DND-41 (cell line): ENCODE data around the gene ADRB1.

Source experiments
- ATAC-seq: fragments of 200-7000 bp; cut with Tn5 transposase; 3 replicates; pipeline ENCODE4 v1.9.1; 2021; ENCODE audit warnings: low read depth; ENCODE audit not compliant: insufficient read depth
- DNase-seq: peaks from one replicate; pipeline ENCODE4 v3.0.0-alpha.2; 2020
- H2AFZ ChIP-seq: 2 replicates; pipeline ENCODE4 v1.6.0; 2012; ENCODE audit warnings: low read depth, low read length
- H3K27ac ChIP-seq: 2 replicates; pipeline ENCODE4 v1.5.1; 2012; ENCODE audit warnings: low read length, inconsistent platforms
- H3K27me3 ChIP-seq: fragments of 200-600 bp; sonication (generic); 2 replicates; pipeline ENCODE4 v1.6.0; 2012; ENCODE audit warnings: low read length, mild to moderate bottlenecking, inconsistent platforms; ENCODE audit not compliant: insufficient read depth, poor library complexity
- H3K36me3 ChIP-seq: 2 replicates; pipeline ENCODE4 v1.5.1; 2012; ENCODE audit warnings: low read length, inconsistent platforms; ENCODE audit not compliant: insufficient read depth
- H3K4me1 ChIP-seq: 2 replicates; pipeline ENCODE4 v1.5.1; 2012; ENCODE audit warnings: mild to moderate bottlenecking, low read length; ENCODE audit not compliant: insufficient read depth
- H3K4me2 ChIP-seq: 2 replicates; pipeline ENCODE4 v1.6.0; 2012; ENCODE audit warnings: mild to moderate bottlenecking, moderate library complexity, low read length, inconsistent platforms; ENCODE audit not compliant: insufficient read depth
- H3K4me3 ChIP-seq, 2 experiments: fragments of 200-600 bp in 1 of 2; shearing (Covaris generic) in 1 of 2; 2 replicates each; pipeline ENCODE4 v1.5.1; 2012 to 2016; ENCODE audit warnings: inconsistent platforms in 2 of 2, low read length in 2 of 2, mild to moderate bottlenecking in 2 of 2, low read depth in 1 of 2, moderate library complexity in 1 of 2
- H3K79me2 ChIP-seq: 2 replicates; pipeline ENCODE4 v1.6.0; 2012; ENCODE audit warnings: low read length, inconsistent platforms; ENCODE audit not compliant: insufficient read depth
- H3K9ac ChIP-seq: 2 replicates; pipeline ENCODE4 v1.6.0; 2012; ENCODE audit warnings: low read depth, mild to moderate bottlenecking, inconsistent platforms, low read length, moderate library complexity
- H3K9me3 ChIP-seq: 2 replicates; pipeline ENCODE4 v1.5.1; 2012; ENCODE audit warnings: low read length, moderate library complexity, mild to moderate bottlenecking, inconsistent platforms; ENCODE audit not compliant: insufficient read depth, severe bottlenecking
- H4K20me1 ChIP-seq: 2 replicates; pipeline ENCODE4 v1.6.0; 2012; ENCODE audit warnings: low read length; ENCODE audit not compliant: insufficient read depth
- CTCF ChIP-seq: IDR thresholded peaks from 2 replicates; pipeline ENCODE4 v1.5.1; 2012; ENCODE audit warnings: borderline replicate concordance, low read length, moderate library complexity, mild to moderate bottlenecking; ENCODE audit not compliant: poor library complexity, severe bottlenecking; ENCODE audit errors: extremely low read depth
- EZH2 ChIP-seq: IDR thresholded peaks from 3 replicates; pipeline ENCODE4 v1.6.1; 2012; ENCODE audit warnings: borderline replicate concordance, low read depth, mild to moderate bottlenecking, moderate library complexity, low read length, inconsistent platforms; ENCODE audit not compliant: severe bottlenecking

The ADRB1 gene

GRCh38 chr10:114027041-114027394, 16.6 kb upstream of the ADRB1 start:
- Histone ChIP-seq H3K36me3 (no peaks in the 10 kb centered on the region), H3K4me2 (no peak overlapping the region), H4K20me1 (no peaks in the 10 kb centered on the region), H3K9ac (no peak overlapping the region), H3K4me1 (peaks cover 24% of the 10 kb centered on the region), H3K79me2 (no peaks in the 10 kb centered on the region), H3K27ac (no peak overlapping the region), H2AFZ (no peak overlapping the region), H3K4me3 (no peak overlapping the region), H3K27me3 (no peaks in the 10 kb centered on the region), H3K9me3 (no peaks in the 10 kb centered on the region)
- TF ChIP-seq CTCF (no peak), EZH2 (no peak)
- DNase-seq, result no peak
- no peak for ATAC-seq

DNA sequence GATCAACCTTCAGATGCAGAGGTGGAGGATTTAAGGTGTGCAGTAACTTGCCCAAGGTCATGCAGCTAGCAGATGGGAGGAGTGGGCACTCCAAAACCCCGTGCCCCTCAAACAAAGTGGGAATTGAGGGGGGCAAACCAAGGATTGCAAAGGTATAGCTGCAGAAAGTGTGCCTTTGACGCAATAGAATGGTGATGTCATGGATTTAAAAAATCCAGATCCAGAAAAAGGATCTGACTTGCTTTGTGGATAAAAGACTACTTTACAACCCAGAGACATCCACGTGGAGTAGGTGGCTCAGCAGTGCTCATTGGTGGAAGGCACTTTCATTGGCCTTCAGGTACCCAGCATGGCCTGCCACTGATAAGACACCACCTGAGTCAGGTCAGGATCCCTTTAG, 15.7 kb upstream of the ADRB1 start:
- Histone ChIP-seq H2AFZ (no peak overlapping the region), H4K20me1 (no peaks in the 10 kb centered on the region), H3K36me3 (no peaks in the 10 kb centered on the region), H3K4me3 (no peak overlapping the region), H3K4me2 (no peak overlapping the region), H3K79me2 (no peaks in the 10 kb centered on the region), H3K9ac (no peak overlapping the region), H3K9me3 (no peaks in the 10 kb centered on the region), H3K4me1 (peaks cover 24% of the 10 kb centered on the region), H3K27me3 (no peaks in the 10 kb centered on the region), H3K27ac (no peak overlapping the region)
- DNase-seq, result no peak
- ATAC-seq, result no peak
- no peak for TF ChIP-seq EZH2
- TF ChIP-seq CTCF, result no peak

DNA sequence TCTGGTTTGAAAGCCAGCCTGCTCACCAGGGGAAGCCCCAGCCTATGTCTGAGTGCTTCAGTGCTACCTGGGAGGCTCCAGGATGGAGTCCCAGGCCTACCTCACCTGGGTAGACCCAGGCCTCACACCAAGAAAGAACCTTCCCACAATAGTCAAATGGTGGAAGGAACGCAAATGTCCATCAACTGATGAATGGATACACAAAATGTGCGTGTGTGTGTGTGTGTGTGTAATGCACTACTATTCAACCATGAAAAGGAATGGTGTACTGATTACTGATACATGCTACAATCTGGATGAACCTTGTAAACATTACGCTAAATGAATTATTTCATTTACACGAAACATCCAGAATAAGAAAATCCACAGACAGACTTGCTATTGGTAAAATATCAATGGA, 15.2 kb upstream of the ADRB1 start:
- Histone ChIP-seq H3K27me3 (no peaks in the 10 kb centered on the region), H3K9ac (no peak overlapping the region), H3K9me3 (no peaks in the 10 kb centered on the region), H3K4me1 (peaks cover 24% of the 10 kb centered on the region), H3K4me2 (no peak overlapping the region), H3K27ac (no peak overlapping the region), H4K20me1 (no peaks in the 10 kb centered on the region), H2AFZ (no peak overlapping the region), H3K4me3 (no peak overlapping the region), H3K79me2 (no peaks in the 10 kb centered on the region), H3K36me3 (no peaks in the 10 kb centered on the region)
- no peak for TF ChIP-seq CTCF
- DNase-seq, result no peak
- no peak for ATAC-seq

DNA sequence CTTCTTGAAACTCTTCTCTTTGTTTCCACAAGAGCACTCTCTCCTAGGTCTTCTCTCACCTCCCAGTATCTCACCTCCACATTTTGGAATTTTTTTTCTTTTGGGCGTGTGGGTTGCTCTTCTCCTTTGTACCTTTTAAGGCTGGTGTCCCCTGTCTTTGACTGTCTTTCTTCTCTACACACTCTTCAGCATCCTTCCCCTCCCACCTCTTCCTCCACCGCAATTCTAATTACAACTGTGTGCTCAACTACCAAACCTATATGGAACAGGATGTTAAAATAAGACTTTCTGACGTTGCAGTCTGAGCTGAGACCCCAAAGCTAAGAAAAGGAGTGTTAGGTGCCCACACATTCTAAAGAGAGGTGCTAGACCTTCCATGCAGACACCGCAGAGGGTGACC, 14.0 kb upstream of the ADRB1 start:
- no peak overlapping the region for H3K27ac ChIP-seq
- no peak overlapping the region for H2AFZ ChIP-seq
- no peaks in the 10 kb centered on the region for H3K36me3 ChIP-seq
- no peaks in the 10 kb centered on the region for H3K79me2 ChIP-seq
- no peaks in the 10 kb centered on the region for H3K27me3 ChIP-seq
- H3K9ac ChIP-seq, result no peak overlapping the region
- no peak overlapping the region for H3K4me2 ChIP-seq
- no peak overlapping the region for H3K4me3 ChIP-seq
- H3K9me3 ChIP-seq, result no peaks in the 10 kb centered on the region
- H4K20me1 ChIP-seq, result no peaks in the 10 kb centered on the region
- TF ChIP-seq CTCF (no peak), EZH2 (no peak)
- peaks cover 14% of the 10 kb centered on the region for H3K4me1 ChIP-seq
- ATAC-seq, result no peak
- DNase-seq, result no peak
